Suprapubic skin (tissue), 4 donors: ENCODE data around the gene STXBP2.

ENCODE experiments used
- CTCF ChIP-seq, 2 donors: fragments of 200-600 bp in 1 of 2; fragments of 450-650 bp in 1 of 2; sonication (generic) in 1 of 2; IDR thresholded peaks; one replicate each; pipeline ENCODE4 v1.5.1; 2016 to 2019; ENCODE audit warnings: antibody characterized with exemption in 2 of 2, mild to moderate bottlenecking in 1 of 2, moderate library complexity in 1 of 2
- POLR2A ChIP-seq, 2 donors: fragments of 450-650 bp; IDR thresholded peaks; one replicate each; pipeline ENCODE4 v1.6.1; 2017; ENCODE audit warnings: antibody characterized with exemption in 2 of 2, mild to moderate bottlenecking in 2 of 2, moderate library complexity in 2 of 2
- POLR2AphosphoS5 ChIP-seq, 3 donors: sonication (generic); formaldehyde crosslinking; IDR thresholded peaks; one replicate each; pipeline ENCODE4 v1.6.1; 2017; ENCODE audit warnings: antibody characterized with exemption in 3 of 3

GRCh38 chr19:7648265-7649014 is 11.5 kb downstream of the STXBP2 start:
- no peak for TF ChIP-seq CTCF (IDR thresholded peaks at IDR 0.05)
- TF ChIP-seq POLR2AphosphoS5 (IDR thresholded peaks at IDR 0.05): no peak
- TF ChIP-seq POLR2A (IDR thresholded peaks at IDR 0.05): no peak
